Osteocyte (in vitro differentiated cells): ENCODE data around the gene DRAM1. TPM values are rescaled to one million over a fixed set of nuclear protein-coding genes. Genes with fewer than 3 reads are reported as not detected.

Experiments used
- DNase-seq: peaks from one replicate; pipeline ENCODE4 v3.0.0; 2021; ENCODE audit warnings: mixed read lengths; ENCODE audit not compliant: unreplicated experiment; ENCODE audit errors: extremely low spot score
- H3K27ac Mint-ChIP-seq: one replicate; pipeline ENCODE4 v1.8.0; 2021; ENCODE audit warnings: mild to moderate bottlenecking, mixed read lengths; ENCODE audit not compliant: unreplicated experiment
- H3K27me3 Mint-ChIP-seq: one replicate; pipeline ENCODE4 v1.8.0; 2021; ENCODE audit warnings: mixed read lengths; ENCODE audit not compliant: unreplicated experiment
- H3K36me3 Mint-ChIP-seq: one replicate; pipeline ENCODE4 v1.8.0; 2021; ENCODE audit warnings: mixed read lengths; ENCODE audit not compliant: unreplicated experiment
- H3K4me1 Mint-ChIP-seq: one replicate; pipeline ENCODE4 v1.8.0; 2021; ENCODE audit warnings: mixed read lengths; ENCODE audit not compliant: unreplicated experiment
- H3K4me3 Mint-ChIP-seq: one replicate; pipeline ENCODE4 v1.8.0; 2021; ENCODE audit warnings: mild to moderate bottlenecking, moderate library complexity, mixed read lengths; ENCODE audit not compliant: unreplicated experiment
- H3K9me3 Mint-ChIP-seq: one replicate; pipeline ENCODE4 v1.8.0; 2021; ENCODE audit warnings: mixed read lengths; ENCODE audit not compliant: unreplicated experiment
- CTCF ChIP-seq: fragments of 200-600 bp; sonication (generic); IDR thresholded peaks from 2 replicates; pipeline ENCODE4 v1.5.0; 2021; ENCODE audit warnings: antibody characterized with exemption, mild to moderate bottlenecking, moderate library complexity
- total RNA-seq: library from RNA; stranded (reverse); gene quantifications from 2 replicates; pipeline ENCODE4 v1.2.1, GENCODE V29; 2021

DRAM1 gene
- total RNA-seq, 1 donor from 2014 or later = 20.0 TPM

- H3K4me1 Mint-ChIP-seq = no peaks in the 10 kb centered on the region
- no peak overlapping the region for H3K27ac Mint-ChIP-seq
- peaks cover 16% of the 10 kb centered on the region for H3K27me3 Mint-ChIP-seq
- DNase-seq = no peak
- H3K36me3 Mint-ChIP-seq = peaks cover 1% of the 10 kb centered on the region
- H3K9me3 Mint-ChIP-seq = peaks cover 9% of the 10 kb centered on the region
- no peak overlapping the region for H3K4me3 Mint-ChIP-seq
- no peak for TF ChIP-seq CTCF
These were observed 91.4 kb downstream of the DRAM1 start for GRCh38 chr12:101968770-101969169.

Other genes starting within 250 kb of the DRAM1 start
- 26.2 and 26.7 TPM in 2 replicates for gene CHPT1, start 179.9 kb upstream of the DRAM1 start, total RNA-seq
- not detected in 2 replicates for gene SYCP3, start 138.1 kb upstream of the DRAM1 start, total RNA-seq
- gene GNPTAB, start 46.6 kb upstream of the DRAM1 start, total RNA-seq = 25.8 and 26.8 TPM in 2 replicates
- gene WASHC3, start 184.4 kb downstream of the DRAM1 start, total RNA-seq = 31.2 and 34.4 TPM in 2 replicates
- 24.6 and 25.4 TPM in 2 replicates for gene NUP37, start 242.5 kb downstream of the DRAM1 start, total RNA-seq
- 5.1 and 5.6 TPM in 2 replicates for gene PARPBP, start 242.6 kb downstream of the DRAM1 start, total RNA-seq